GM18907 (cell line): Measurements from ENCODE around the gene KCNQ5.
"Not testable (repeated sequence)": the region's sequence is repeated elsewhere in the genome, so short reads cannot be mapped to it uniquely, and the experiment has no call there.

ENCODE experiments used
- ATAC-seq: cut with Tn5 transposase; IDR thresholded peaks from one replicate; pipeline ENCODE4 v1.9.1; 2021; ENCODE audit warnings: mild to moderate bottlenecking, moderate library complexity; ENCODE audit not compliant: unreplicated experiment

KCNQ5 gene

DNA sequence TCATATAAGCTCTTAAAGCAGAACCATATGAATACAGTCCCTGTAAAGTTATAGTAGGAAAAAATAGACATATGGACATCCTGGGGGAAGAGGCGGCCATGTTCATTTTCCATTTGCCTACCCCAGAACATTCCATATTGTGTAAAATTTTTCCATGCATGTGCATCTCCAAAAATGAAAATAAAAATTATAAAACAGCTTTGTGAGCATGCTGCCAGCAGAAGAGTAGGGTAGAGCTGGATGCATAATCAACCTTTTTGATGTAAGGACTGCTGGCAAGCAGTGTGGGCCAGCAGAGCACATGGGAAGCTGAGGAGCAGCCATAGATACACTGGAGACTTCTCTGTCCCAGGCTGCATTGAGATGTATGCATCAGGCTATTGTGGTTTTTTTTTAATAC, 271.0 kb downstream of the KCNQ5 start:
- ATAC-seq: no peak

DNA sequence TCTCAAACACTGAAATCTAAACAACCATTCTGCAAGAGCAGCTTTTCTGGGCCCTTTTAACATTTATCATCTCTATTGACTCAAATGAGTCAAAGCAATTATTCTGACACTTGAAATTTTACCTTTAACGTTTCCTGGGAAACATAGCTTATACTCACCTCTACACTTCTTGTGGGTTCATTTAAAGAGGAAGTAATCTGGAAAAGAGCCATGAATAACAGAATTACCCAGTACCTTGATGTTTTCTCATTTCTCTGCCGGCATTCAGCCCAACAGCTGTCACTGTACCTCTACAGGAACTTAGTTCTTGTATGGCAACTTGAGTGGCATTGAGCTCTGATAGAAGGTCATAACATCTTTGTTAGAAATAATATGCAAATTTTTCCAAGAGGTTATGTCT, 272.2 kb downstream of the KCNQ5 start:
- no peak for ATAC-seq

DNA sequence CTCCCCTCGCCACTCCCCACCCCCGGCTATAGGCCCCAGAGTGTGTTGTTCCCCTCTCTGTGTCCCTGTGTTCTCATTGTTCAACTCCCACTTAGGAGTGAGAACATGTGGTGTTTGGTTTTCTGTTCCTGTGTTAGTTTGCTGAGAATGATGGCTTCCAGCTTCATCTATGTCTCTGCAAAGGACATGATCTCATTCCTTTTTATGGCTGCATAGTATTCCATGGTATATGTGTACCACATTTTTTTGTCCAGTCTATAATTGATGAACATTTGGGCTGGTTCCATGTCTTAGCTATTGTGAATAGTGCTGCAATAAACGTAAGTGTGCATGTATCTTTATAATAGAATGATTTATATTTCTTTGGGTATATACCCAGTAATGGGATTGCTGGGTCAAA, 276.4 kb downstream of the KCNQ5 start:
- ATAC-seq: not testable (repeated sequence)

DNA sequence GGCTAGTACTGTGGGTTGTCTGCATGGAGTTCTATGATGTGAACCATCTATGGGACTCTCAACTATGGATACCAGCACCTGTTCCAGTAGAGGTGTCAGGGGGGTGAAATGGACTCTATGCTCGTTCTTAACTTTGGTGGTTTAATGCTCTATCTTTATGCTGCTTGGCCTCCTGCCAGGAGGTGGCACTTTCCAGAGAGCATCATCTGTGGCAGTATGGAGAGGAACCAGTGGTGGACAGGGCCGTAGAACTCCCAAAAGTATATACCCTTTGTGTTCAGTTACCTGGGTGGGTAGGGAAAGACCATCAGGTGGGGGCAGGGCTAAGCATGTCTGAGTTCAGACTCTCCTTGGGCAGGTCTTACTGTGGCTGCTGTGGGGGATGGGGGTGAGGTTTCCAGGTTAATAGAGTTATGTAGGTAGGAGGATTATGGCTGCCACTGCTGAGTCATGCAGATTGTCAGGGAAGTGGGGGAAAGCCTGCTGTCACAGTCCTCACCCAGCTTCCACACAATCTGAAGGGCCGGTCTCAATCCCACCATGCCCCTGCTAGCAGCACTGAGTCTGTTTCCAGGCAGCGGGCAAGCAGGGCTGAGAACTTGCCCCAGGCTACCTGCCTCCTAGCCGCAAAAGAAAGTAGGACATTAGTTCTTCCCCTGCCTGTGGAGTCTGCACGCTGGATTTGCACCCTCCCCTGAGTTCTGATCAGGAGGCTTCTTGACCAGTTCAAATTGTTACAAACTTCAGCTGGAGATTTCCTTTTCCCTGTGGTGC, 284.0 kb downstream of the KCNQ5 start:
- no peak for ATAC-seq

DNA sequence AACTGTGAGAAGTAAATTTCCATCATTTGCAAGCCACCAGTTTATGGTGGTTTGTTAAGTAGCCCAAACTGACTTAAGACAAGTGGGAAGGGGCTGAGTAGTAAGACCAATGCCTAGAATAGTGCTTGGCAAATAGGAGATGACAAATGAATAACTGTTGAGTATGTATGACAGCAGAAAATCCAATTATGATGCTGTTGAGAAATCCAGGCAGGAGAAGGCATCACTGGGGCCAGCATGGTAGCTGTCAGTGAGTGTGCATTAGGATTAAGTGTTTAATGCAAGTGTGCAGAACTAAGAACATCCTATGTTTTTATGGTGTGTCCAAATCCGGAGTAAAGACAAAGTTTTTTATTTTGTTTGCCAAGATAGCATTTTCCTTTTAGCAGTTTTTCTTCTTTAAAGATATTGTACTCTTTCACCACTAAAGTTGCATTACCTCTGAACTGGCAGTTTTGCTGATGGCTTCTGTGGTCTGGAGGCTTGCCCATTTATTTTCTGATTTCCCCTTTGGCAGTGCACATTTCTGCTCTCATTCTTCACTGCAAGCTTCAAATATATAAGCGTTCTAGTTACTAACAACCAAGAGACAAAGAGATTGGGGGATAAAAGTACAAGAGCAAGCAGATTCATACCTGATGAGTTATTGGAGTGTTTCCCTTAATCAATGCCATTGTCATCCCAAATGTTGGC, 289.7 kb downstream of the KCNQ5 start:
- ATAC-seq: no peak

GRCh38 chr6:72913797-72914196, 291.9 kb downstream of the KCNQ5 start:
- ATAC-seq: no peak

DNA sequence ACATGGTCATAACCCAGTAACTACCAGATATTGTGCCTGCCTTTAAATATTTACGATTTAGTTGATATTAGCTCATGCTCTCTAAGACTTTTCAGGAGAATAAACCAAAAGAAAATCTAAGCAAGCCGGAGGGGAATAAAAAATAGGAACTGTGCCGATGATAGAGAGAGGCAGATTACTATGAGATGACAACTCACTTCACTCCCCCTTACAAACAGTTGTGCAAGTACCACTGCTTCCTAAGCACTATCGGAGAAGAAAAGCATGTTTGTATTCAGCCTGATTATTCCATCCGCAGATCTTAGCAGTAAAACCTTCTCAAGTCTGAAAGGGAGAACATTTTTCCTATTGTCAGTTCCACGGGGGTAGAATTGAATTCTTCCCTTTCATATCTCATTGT, 294.4 kb downstream of the KCNQ5 start:
- no peak for ATAC-seq

- no peak for ATAC-seq
Observed at GRCh38 chr6:72916906-72917305, 295.0 kb downstream of the KCNQ5 start.

- no peak for ATAC-seq
Observed at GRCh38 chr6:72922401-72922800, 300.5 kb downstream of the KCNQ5 start.

DNA sequence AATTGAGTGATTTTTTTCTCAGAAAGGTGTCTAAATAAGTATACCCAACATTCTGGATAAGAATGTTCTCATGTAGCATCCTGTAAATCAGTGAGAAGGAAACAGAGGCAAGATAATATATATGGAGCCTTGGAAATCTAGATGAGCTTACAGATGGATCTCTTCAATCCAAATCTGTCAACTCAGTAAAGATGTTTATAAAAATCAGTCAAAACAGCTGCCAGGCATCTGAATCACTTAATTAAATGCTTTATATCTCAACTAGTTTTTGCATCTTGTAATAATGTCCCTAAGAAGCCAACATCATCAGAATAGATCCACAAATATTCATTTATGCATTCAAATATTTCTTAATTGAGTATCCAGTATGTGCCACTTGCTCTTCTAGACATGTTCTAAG, 303.3 kb downstream of the KCNQ5 start:
- ATAC-seq: no peak

- no peak for ATAC-seq
Observed at GRCh38 chr6:72930556-72931132, 308.8 kb downstream of the KCNQ5 start.

DNA sequence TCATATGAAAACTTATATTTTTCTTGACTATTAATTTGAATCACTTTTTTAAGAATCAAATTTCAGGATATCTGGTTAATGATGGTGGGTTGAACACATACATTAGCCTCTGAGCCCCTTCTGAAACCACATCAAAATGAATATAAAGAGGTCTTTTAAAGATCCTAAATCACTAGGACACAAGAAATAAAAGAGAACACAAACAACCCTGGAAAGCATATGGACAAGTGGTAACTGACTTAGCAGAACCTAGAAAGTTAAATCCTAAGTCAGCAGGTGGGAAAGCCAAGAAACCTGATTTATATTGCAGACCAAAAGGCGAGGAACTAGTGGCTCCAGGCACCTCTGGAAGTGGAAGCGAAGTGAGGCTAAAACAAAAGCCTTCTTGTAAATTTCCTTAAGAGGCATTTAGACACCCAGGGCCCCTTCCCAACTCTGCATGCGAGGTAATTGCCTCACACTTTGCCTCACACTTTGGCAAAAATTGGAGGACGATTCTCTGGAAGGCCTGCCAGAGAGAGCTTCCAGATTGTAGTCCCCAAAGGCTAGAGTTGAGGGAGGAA, 309.5 kb downstream of the KCNQ5 start:
- ATAC-seq: no peak

DNA sequence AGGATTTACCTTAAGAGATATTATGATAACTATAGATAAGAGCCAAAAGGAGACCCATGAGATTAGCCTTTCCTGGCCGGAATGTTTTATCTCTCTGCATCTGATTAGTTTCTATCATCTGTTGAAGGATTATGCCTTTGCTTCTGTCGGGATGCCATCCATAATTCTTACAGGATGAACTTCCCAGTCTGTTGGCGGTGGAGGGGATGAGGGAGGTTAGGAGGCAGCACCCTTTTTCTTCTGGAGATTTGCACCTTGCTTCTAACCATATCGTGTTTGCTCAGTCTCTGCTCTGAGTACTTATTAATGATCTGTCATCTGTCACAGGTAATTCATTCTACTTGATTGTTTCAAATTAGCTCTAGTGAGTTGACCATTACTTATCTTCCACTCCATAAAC, 311.4 kb downstream of the KCNQ5 start:
- no peak for ATAC-seq

- ATAC-seq: no peak
Observed at GRCh38 chr6:72936766-72937559, 315.1 kb downstream of the KCNQ5 start.

GRCh38 chr6:72938104-72938503, 316.2 kb downstream of the KCNQ5 start:
- no peak for ATAC-seq

DNA sequence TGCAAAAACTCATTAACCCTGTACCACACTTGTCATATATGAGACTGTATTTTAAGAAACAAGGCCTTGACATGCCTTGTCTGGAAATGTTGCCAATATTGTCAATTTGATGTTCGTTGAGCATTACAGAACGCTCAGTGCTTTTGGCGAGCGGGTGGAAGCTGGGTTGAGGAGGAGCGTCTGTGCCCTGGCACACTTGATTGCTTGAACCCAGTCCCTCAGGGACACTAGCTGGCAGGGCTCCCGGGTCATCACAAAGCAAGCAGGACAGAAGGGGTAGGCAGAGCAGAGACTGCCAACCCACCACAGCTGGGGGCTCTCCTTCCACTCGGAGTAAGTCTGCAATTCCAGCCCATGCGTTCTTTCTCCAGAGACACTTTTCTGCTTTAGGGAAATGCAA, 317.1 kb downstream of the KCNQ5 start:
- no peak for ATAC-seq

DNA sequence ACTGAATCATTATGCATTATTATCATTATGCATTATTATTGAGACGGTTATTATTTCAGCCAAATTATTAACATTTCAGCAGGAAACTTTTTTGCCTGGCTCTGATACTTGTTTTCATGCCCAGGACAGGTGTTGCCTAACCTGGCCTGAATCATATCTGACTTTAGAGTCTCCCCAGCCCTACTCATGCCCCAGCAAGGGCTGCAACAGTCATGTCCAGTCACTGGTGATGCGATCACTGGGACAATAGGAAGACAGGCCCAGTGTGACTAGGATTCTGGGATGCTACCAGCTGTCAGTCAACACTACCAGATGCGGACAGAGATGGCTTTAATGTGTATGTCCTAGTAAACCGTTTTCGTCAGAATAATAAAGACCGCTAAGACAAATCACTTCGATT, 318.4 kb downstream of the KCNQ5 start:
- no peak for ATAC-seq

GRCh38 chr6:72941263-72941662, 319.4 kb downstream of the KCNQ5 start:
- no peak for ATAC-seq

- no peak for ATAC-seq
Observed at GRCh38 chr6:72941751-72942150, 319.9 kb downstream of the KCNQ5 start.

DNA sequence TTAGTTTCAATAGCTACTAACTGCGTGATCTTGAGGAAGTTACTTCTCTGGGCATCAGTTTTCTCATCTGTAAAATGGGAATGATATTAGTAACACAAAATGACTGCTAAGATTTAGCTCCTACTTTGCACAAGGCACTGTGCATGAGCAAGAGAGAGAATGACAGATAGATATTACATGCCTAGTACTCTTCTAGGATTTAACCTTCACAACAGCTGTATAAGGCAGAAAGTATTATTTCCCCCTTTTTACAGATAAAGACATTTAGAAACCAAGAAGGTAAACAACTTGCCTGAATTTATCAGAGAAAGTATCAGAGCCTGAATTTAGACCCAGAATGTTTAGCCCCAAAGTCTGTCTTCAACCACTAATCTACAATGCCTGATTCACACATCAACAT, 321.8 kb downstream of the KCNQ5 start:
- no peak for ATAC-seq

DNA sequence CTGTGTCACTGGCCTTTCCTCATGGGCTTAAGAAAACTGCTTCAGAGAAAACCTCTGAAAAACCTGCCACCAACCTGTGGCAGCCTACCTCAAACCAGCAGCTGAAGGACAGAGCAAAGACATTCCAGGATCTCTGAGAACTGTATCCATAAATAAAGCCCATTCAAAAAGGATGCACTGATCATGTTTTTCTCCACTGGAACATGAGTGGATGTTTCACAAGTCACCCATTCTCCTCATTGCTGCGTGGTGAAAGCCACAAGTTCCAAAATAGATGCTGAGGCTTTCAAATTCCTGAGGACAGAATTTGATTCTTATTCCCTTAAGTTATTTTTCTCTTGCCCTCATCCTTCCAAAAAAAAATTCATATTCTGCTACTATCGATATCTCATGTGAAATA, 322.8 kb downstream of the KCNQ5 start:
- no peak for ATAC-seq
